Keratinocyte (primary cell): ENCODE results near the gene FXYD1. TPM values are rescaled to one million over a fixed set of nuclear protein-coding genes. Genes with fewer than 3 reads are reported as not detected.

Experiments
- DNase-seq: peaks from one replicate; pipeline ENCODE4 v3.0.0-alpha.2; 2011; ENCODE audit warnings: low read depth, missing footprints, low spot score
- FAIRE-seq: peaks from 2 replicates; lab custom pipeline; 2011; peaks lifted over from hg19 to GRCh38; lab: Jason Lieb, UNC
- H2AFZ ChIP-seq: 2 replicates; pipeline ENCODE4 v1.6.0; 2012; ENCODE audit warnings: low read length, control low read depth, inconsistent platforms; ENCODE audit not compliant: control insufficient read depth
- H3K27ac ChIP-seq: 2 replicates; pipeline ENCODE4 v1.5.1; 2011; ENCODE audit warnings: low read length; ENCODE audit not compliant: control insufficient read depth, insufficient read depth
- H3K27me3 ChIP-seq: 3 replicates; pipeline ENCODE4 v1.6.0; 2011; ENCODE audit warnings: low read length; ENCODE audit not compliant: control insufficient read depth, insufficient read depth; ENCODE audit errors: extremely low read depth
- H3K36me3 ChIP-seq, 2 experiments: 2 replicates in 1 of 2; 3 replicates in 1 of 2; pipeline ENCODE4 v1.5.1; 2011; ENCODE audit warnings: low read length in 2 of 2, mild to moderate bottlenecking in 1 of 2; ENCODE audit not compliant: control insufficient read depth in 2 of 2, insufficient read depth in 2 of 2; ENCODE audit errors: extremely low read depth in 1 of 2
- H3K4me1 ChIP-seq: 3 replicates; pipeline ENCODE4 v1.5.1; 2011; ENCODE audit warnings: low read length; ENCODE audit not compliant: control insufficient read depth, insufficient read depth; ENCODE audit errors: extremely low read depth
- H3K4me2 ChIP-seq: 3 replicates; pipeline ENCODE4 v1.6.0; 2011; ENCODE audit warnings: low read depth, low read length; ENCODE audit not compliant: control insufficient read depth, insufficient read depth; ENCODE audit errors: extremely low read depth
- H3K4me3 ChIP-seq, 3 experiments: fragments of 200-600 bp in 1 of 3; sonication (generic) in 1 of 3; 2 replicates in 2 of 3; 3 replicates in 1 of 3; pipeline ENCODE4 v1.5.1; 2011 to 2016; ENCODE audit warnings: low read length in 3 of 3, mild to moderate bottlenecking in 3 of 3, control low read depth in 2 of 3, inconsistent platforms in 1 of 3, low read depth in 1 of 3, mixed read lengths in 1 of 3, mixed run types in 1 of 3, moderate library complexity in 1 of 3; ENCODE audit not compliant: control insufficient read depth in 2 of 3, insufficient read depth in 2 of 3; ENCODE audit errors: extremely low read depth in 1 of 3
- H3K79me2 ChIP-seq: 2 replicates; pipeline ENCODE4 v1.6.0; 2012; ENCODE audit warnings: low read length; ENCODE audit not compliant: control insufficient read depth, insufficient read depth
- H3K9ac ChIP-seq: 3 replicates; pipeline ENCODE4 v1.6.0; 2011; ENCODE audit warnings: low read length; ENCODE audit not compliant: control insufficient read depth, insufficient read depth; ENCODE audit errors: extremely low read depth
- H3K9me1 ChIP-seq: 3 replicates; pipeline ENCODE4 v1.6.0; 2011; ENCODE audit warnings: low read length; ENCODE audit not compliant: control insufficient read depth, insufficient read depth; ENCODE audit errors: extremely low read depth
- H3K9me3 ChIP-seq: 2 replicates; pipeline ENCODE4 v1.5.1; 2012; ENCODE audit warnings: low read depth, low read length; ENCODE audit not compliant: control insufficient read depth
- H4K20me1 ChIP-seq: 3 replicates; pipeline ENCODE4 v1.6.0; 2011; ENCODE audit warnings: low read length; ENCODE audit not compliant: control insufficient read depth, insufficient read depth; ENCODE audit errors: extremely low read depth
- EZH2 ChIP-seq: IDR thresholded peaks from one replicate; pipeline ENCODE4 v1.6.1; 2012; ENCODE audit warnings: inconsistent platforms, mild to moderate bottlenecking, low read length, moderate library complexity
- dilution Hi-C: fragments of 300-500 bp; cut with MboI; formaldehyde crosslinking; loops from one replicate; pipeline ENCODE4 v1.7.0; 2020; ENCODE audit warnings: low sequenced_read_pairs; ENCODE audit not compliant: extremely low pct_ligation_motif_present
- polyA plus RNA-seq, 5 experiments: library from polyadenylated mRNA; depleted of rRNA in 3 of 5; stranded (reverse) in 3 of 5; stranded (forward) in 1 of 5; unstranded in 1 of 5; fragments of >200 nt; gene quantifications; 1 replicate in 1 of 5; 2 replicates in 3 of 5; 3 replicates in 1 of 5; pipeline versions ENCODE4 v1.2.1 to v1.2.3, GENCODE V29; 2011 to 2012; ENCODE audit warnings: missing spikeins in 2 of 5, low read depth in 1 of 5, low replicate concordance in 1 of 5
- TF ChIP-seq, protein P1 (sequence below), 3 experiments: IDR thresholded peaks in 1 of 3; conservative IDR thresholded peaks in 1 of 3; optimal IDR thresholded peaks in 1 of 3; 2 replicates in 2 of 3; 3 replicates in 1 of 3; pipeline versions ENCODE3 to v1.5.1; 2011; ENCODE audit warnings: low read length in 3 of 3, mild to moderate bottlenecking in 3 of 3, moderate library complexity in 2 of 3, control low read depth in 1 of 3, inconsistent platforms in 1 of 3; ENCODE audit not compliant: insufficient read depth in 2 of 3; ENCODE audit errors: extremely low read depth in 1 of 3

Gene FXYD1
- polyA plus RNA-seq, 1 donor (not counting 4 experiments of a cell fraction or from before 2014, with no cell fraction given): 0.14 TPM

DNA sequence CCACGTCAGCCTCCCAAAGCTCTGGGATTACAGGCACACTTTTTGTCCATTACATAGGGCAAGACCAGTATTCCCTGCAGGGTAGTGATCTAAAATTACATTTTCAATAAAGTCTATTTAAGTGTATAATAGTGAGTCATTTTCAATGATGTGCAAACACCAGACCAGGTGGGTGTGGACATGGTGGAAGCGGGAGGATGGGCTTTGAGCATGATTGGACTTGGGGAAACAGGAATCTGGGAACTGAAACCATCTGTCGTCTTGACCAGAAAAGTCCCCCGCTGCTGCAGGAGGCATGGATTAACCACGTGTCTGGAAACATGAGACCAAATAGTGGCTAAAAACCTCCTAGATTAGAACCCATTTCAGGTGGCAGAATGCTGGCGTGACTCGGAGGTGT lies 18.1 kb upstream of the FXYD1 start:
- Histone ChIP-seq H3K9ac (peak overlapping the region; percentile 74), H3K4me3 (peak overlapping the region in 1 of 3 experiments; percentile 43), H3K27me3 (no peaks in the 10 kb centered on the region), H3K4me2 (peak overlapping the region; percentile 74), H3K4me1 (peaks cover 82% of the 10 kb centered on the region), H4K20me1 (no peaks in the 10 kb centered on the region), H3K27ac (peak overlapping the region; percentile 87), H3K79me2 (peaks cover 38% of the 10 kb centered on the region), H2AFZ (no peak overlapping the region), H3K36me3 (peaks cover 7 to 19% of the 10 kb centered on the region in 2 experiments), H3K9me1 (no peaks in the 10 kb centered on the region), H3K9me3 (no peaks in the 10 kb centered on the region)
- DNase-seq (peak; percentile 92), FAIRE-seq (peak; percentile 94)
- TF ChIP-seq EZH2: no peak
- TF ChIP-seq, protein P1, sequence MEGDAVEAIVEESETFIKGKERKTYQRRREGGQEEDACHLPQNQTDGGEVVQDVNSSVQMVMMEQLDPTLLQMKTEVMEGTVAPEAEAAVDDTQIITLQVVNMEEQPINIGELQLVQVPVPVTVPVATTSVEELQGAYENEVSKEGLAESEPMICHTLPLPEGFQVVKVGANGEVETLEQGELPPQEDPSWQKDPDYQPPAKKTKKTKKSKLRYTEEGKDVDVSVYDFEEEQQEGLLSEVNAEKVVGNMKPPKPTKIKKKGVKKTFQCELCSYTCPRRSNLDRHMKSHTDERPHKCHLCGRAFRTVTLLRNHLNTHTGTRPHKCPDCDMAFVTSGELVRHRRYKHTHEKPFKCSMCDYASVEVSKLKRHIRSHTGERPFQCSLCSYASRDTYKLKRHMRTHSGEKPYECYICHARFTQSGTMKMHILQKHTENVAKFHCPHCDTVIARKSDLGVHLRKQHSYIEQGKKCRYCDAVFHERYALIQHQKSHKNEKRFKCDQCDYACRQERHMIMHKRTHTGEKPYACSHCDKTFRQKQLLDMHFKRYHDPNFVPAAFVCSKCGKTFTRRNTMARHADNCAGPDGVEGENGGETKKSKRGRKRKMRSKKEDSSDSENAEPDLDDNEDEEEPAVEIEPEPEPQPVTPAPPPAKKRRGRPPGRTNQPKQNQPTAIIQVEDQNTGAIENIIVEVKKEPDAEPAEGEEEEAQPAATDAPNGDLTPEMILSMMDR (optimal IDR thresholded peaks at IDR 0.05 in 1 of 3, IDR thresholded peaks at IDR 0.05 in 1 of 3, conservative IDR thresholded peaks at IDR 0.05 in 1 of 3; ENCODE audit: extremely low read depth in 1 of 3, insufficient read depth in 2 of 3, low read length in 3 of 3): no peak
- dilution Hi-C loops: no loop called here

- Histone ChIP-seq H3K79me2 (peaks cover 36% of the 10 kb centered on the region), H4K20me1 (no peaks in the 10 kb centered on the region), H3K27me3 (no peaks in the 10 kb centered on the region), H3K27ac (peak overlapping the region; percentile 87), H3K9me3 (no peaks in the 10 kb centered on the region), H3K4me3 (peak overlapping the region in 1 of 3 experiments; percentile 43), H3K4me1 (peaks cover 82% of the 10 kb centered on the region), H2AFZ (no peak overlapping the region), H3K9ac (peak overlapping the region; percentile 74), H3K36me3 (peaks cover 7 to 19% of the 10 kb centered on the region in 2 experiments), H3K4me2 (peak overlapping the region; percentile 74), H3K9me1 (no peaks in the 10 kb centered on the region)
- TF ChIP-seq, protein P1 (optimal IDR thresholded peaks at IDR 0.05 in 1 of 3, IDR thresholded peaks at IDR 0.05 in 1 of 3, conservative IDR thresholded peaks at IDR 0.05 in 1 of 3; ENCODE audit: extremely low read depth in 1 of 3, insufficient read depth in 2 of 3, low read length in 3 of 3): no peak
- no peak for TF ChIP-seq EZH2
- dilution Hi-C loops: no loop called here
- no peak for FAIRE-seq
- DNase-seq: no peak
Observed at GRCh38 chr19:35120898-35121297, 17.7 kb upstream of the FXYD1 start.
